H1 (cell line): ENCODE results near the gene KIF11. TPM values are rescaled to one million over a fixed set of nuclear protein-coding genes. Genes with fewer than 3 reads are reported as not detected.
"Not testable (repeated sequence)": the region's sequence is repeated elsewhere in the genome, so short reads cannot be mapped to it uniquely, and the experiment has no call there.

Source experiments
- CTCF ChIA-PET: fragments of 300-600 bp; sonication (Branson Sonifier 250); formaldehyde crosslinking; loops from one replicate; lab custom pipeline; 2021; ENCODE audit not compliant: partially characterized antibody; lab: Charles Lee
- POLR2A ChIA-PET: fragments of 300-600 bp; sonication (Branson Sonifier 250); formaldehyde crosslinking; loops from one replicate; lab custom pipeline; 2021; ENCODE audit warnings: inconsistent platforms; ENCODE audit not compliant: partially characterized antibody; lab: Charles Lee
- DNase-seq, 2 experiments: peaks; one replicate each; pipeline versions ENCODE4 v3.0.0 to v3.0.0-alpha.2; 2010 to 2022; ENCODE audit warnings: low spot score in 2 of 2, low read depth in 1 of 2, mixed read lengths in 1 of 2
- FAIRE-seq: peaks from 2 replicates; lab custom pipeline; 2011; peaks lifted over from hg19 to GRCh38; lab: Jason Lieb, UNC
- H2AFZ ChIP-seq: 2 replicates; pipeline ENCODE4 v1.8.1; 2012; ENCODE audit warnings: low read length, inconsistent platforms
- H2AK5ac ChIP-seq: 2 replicates; pipeline ENCODE4 v1.6.1; 2013; ENCODE audit warnings: low read depth, low read length
- H2BK120ac ChIP-seq: replicated peaks from 2 replicates; pipeline ENCODE3; 2013; ENCODE audit warnings: low read depth, low read length, inconsistent platforms
- H2BK12ac ChIP-seq: 2 replicates; pipeline ENCODE4 v1.6.1; 2013; ENCODE audit warnings: low read depth, low read length
- H2BK15ac ChIP-seq: 2 replicates; pipeline ENCODE4 v1.6.1; 2013; ENCODE audit warnings: low read length
- H2BK20ac ChIP-seq: 2 replicates; pipeline ENCODE4 v1.6.1; 2013; ENCODE audit warnings: low read length
- H2BK5ac ChIP-seq: 2 replicates; pipeline ENCODE4 v1.6.1; 2013; ENCODE audit warnings: low read depth, low read length
- H3K14ac ChIP-seq: 2 replicates; pipeline ENCODE4 v1.6.1; 2013; ENCODE audit warnings: inconsistent platforms; ENCODE audit not compliant: insufficient read length
- H3K18ac ChIP-seq: 2 replicates; pipeline ENCODE4 v1.6.1; 2013; ENCODE audit warnings: low read length; ENCODE audit errors: extremely low read depth
- H3K23ac ChIP-seq: 2 replicates; pipeline ENCODE4 v1.6.1; 2013; ENCODE audit warnings: inconsistent platforms; ENCODE audit not compliant: insufficient read length
- H3K23me2 ChIP-seq: 2 replicates; pipeline ENCODE4 v1.6.1; 2013; ENCODE audit warnings: low read depth, low read length
- H3K27ac ChIP-seq: 2 replicates; pipeline ENCODE4 v1.6.1; 2011; ENCODE audit warnings: low read depth, low read length, inconsistent platforms
- H3K27me3 ChIP-seq, 4 experiments: replicated peaks in 1 of 4; 1 replicate in 1 of 4; 2 replicates in 3 of 4; pipeline versions ENCODE4 v1.6.1 to v1.8.1; 2011 to 2013; ENCODE audit warnings: low read length in 3 of 4, mild to moderate bottlenecking in 3 of 4, inconsistent platforms in 2 of 4, mixed read lengths in 2 of 4, moderate library complexity in 1 of 4; ENCODE audit not compliant: control insufficient read depth in 3 of 4, insufficient read depth in 3 of 4; ENCODE audit errors: extremely low read depth in 1 of 4
- H3K36me3 ChIP-seq, 4 experiments: 2 replicates each; pipeline versions ENCODE4 v1.6.1 to v1.8.1; 2011 to 2013; ENCODE audit warnings: mild to moderate bottlenecking in 4 of 4, low read length in 3 of 4, moderate library complexity in 2 of 4, control low read depth in 1 of 4, inconsistent platforms in 1 of 4; ENCODE audit not compliant: insufficient read depth in 4 of 4, control insufficient read depth in 2 of 4
- H3K4ac ChIP-seq: replicated peaks from 2 replicates; pipeline ENCODE3; 2013; ENCODE audit warnings: low read length, low read depth, mixed read lengths, inconsistent platforms; ENCODE audit not compliant: insufficient read length
- H3K4me1 ChIP-seq, 4 experiments: replicated peaks in 1 of 4; 1 replicate in 1 of 4; 2 replicates in 3 of 4; pipeline versions ENCODE4 v1.6.1 to v1.8.1; 2011 to 2013; ENCODE audit warnings: low read length in 3 of 4, inconsistent platforms in 2 of 4, mixed read lengths in 1 of 4; ENCODE audit not compliant: insufficient read depth in 4 of 4, control insufficient read depth in 3 of 4
- H3K4me2 ChIP-seq, 2 experiments: 2 replicates each; pipeline versions ENCODE4 v1.6.1 to v1.8.1; 2011 to 2013; ENCODE audit warnings: low read depth in 2 of 2, low read length in 2 of 2, control low read depth in 1 of 2, inconsistent platforms in 1 of 2, mild to moderate bottlenecking in 1 of 2; ENCODE audit not compliant: insufficient read depth in 1 of 2
- H3K4me3 ChIP-seq, 4 experiments: fragments of 200-600, 300-600 bp in 1 of 4; sonication (generic), shearing (Covaris generic), sonication (Bioruptor Twin) in 1 of 4; 2 replicates each; pipeline versions ENCODE4 v1.5.1 to v1.8.1; 2011 to 2016; ENCODE audit warnings: low read length in 4 of 4, low read depth in 3 of 4, control low read depth in 2 of 4, inconsistent platforms in 2 of 4, mild to moderate bottlenecking in 2 of 4, mixed read lengths in 1 of 4, moderate library complexity in 1 of 4; ENCODE audit not compliant: insufficient read depth in 2 of 4; ENCODE audit errors: extremely low read depth in 1 of 4
- H3K56ac ChIP-seq: replicated peaks from 2 replicates; pipeline ENCODE3; 2013; ENCODE audit warnings: low read depth, mild to moderate bottlenecking, mixed read lengths, low read length, inconsistent platforms; ENCODE audit not compliant: insufficient read length
- H3K79me1 ChIP-seq: 2 replicates; pipeline ENCODE4 v1.6.1; 2013; ENCODE audit warnings: low read depth, low read length, control low read depth
- H3K79me2 ChIP-seq, 2 experiments: 2 replicates each; pipeline versions ENCODE4 v1.6.1 to v1.8.1; 2012 to 2013; ENCODE audit warnings: low read length in 2 of 2, mild to moderate bottlenecking in 2 of 2, inconsistent platforms in 1 of 2; ENCODE audit not compliant: insufficient read depth in 2 of 2, control insufficient read depth in 1 of 2
- H3K9ac ChIP-seq, 4 experiments: replicated peaks in 1 of 4; 1 replicate in 1 of 4; 2 replicates in 3 of 4; pipeline versions ENCODE4 v1.6.1 to v1.8.1; 2011 to 2013; ENCODE audit warnings: low read depth in 3 of 4, low read length in 3 of 4, control low read depth in 2 of 4, mild to moderate bottlenecking in 2 of 4, moderate library complexity in 2 of 4, inconsistent platforms in 1 of 4; ENCODE audit errors: extremely low read depth in 1 of 4
- H3K9me3 ChIP-seq, 2 experiments: 2 replicates each; pipeline versions ENCODE4 v1.6.1 to v1.8.1; 2012 to 2013; ENCODE audit warnings: mild to moderate bottlenecking in 2 of 2, moderate library complexity in 2 of 2, control low read depth in 1 of 2, inconsistent platforms in 1 of 2, low read depth in 1 of 2, low read length in 1 of 2, mixed read lengths in 1 of 2; ENCODE audit not compliant: insufficient read depth in 2 of 2
- H4K20me1 ChIP-seq, 2 experiments: replicated peaks in 1 of 2; 2 replicates each; pipeline versions ENCODE3 to v1.8.1; 2011 to 2013; ENCODE audit warnings: inconsistent platforms in 2 of 2, low read length in 2 of 2, mild to moderate bottlenecking in 1 of 2; ENCODE audit not compliant: insufficient read depth in 2 of 2, control insufficient read depth in 1 of 2
- H4K5ac ChIP-seq: 2 replicates; pipeline ENCODE4 v1.6.1; 2013; ENCODE audit warnings: low read length, low read depth, mixed read lengths, inconsistent platforms; ENCODE audit not compliant: insufficient read length
- H4K8ac ChIP-seq: 2 replicates; pipeline ENCODE4 v1.8.0; 2013; ENCODE audit warnings: mild to moderate bottlenecking, moderate library complexity, low read length, inconsistent platforms; ENCODE audit not compliant: insufficient read depth; ENCODE audit errors: extremely low read depth
- H4K91ac ChIP-seq: replicated peaks from 2 replicates; pipeline ENCODE3; 2013; ENCODE audit warnings: low read length, mixed read lengths, inconsistent platforms; ENCODE audit not compliant: insufficient read length
- POLR2A ChIP-seq, 2 experiments: IDR thresholded peaks; 1 replicate in 1 of 2; 2 replicates in 1 of 2; pipeline ENCODE4 v1.6.1; 2011; ENCODE audit warnings: low read depth in 2 of 2, low read length in 2 of 2, mild to moderate bottlenecking in 2 of 2; ENCODE audit errors: control extremely low read depth in 1 of 2
- SAP30 ChIP-seq: fragments of 300-600 bp; sonication (generic); IDR thresholded peaks from 2 replicates; pipeline ENCODE4 v1.7.1; 2012; ENCODE audit warnings: low read length, moderate library complexity, mild to moderate bottlenecking, inconsistent platforms; ENCODE audit not compliant: insufficient read depth, insufficient replicate concordance
- TBP ChIP-seq: IDR thresholded peaks from 2 replicates; pipeline ENCODE4 v1.6.1; 2011; ENCODE audit warnings: low read depth, low read length, improper control_type of control experiment
- WGBS, 2 experiments: shearing (Covaris generic) in 1 of 2; methylation state at CpG; one replicate each; pipeline versions ENCODE4 v1.1.6 to v1.1.7; 2013 to 2015; ENCODE audit warnings: low lambda C conversion rate in 2 of 2, mixed read lengths in 2 of 2, inconsistent platforms in 1 of 2, low coverage in 1 of 2, missing lambda C conversion rate in 1 of 2; ENCODE audit not compliant: insufficient replicate concordance in 2 of 2, insufficient coverage in 1 of 2, insufficient read length in 1 of 2; ENCODE audit errors: extremely low coverage in 1 of 2, missing lambda C conversion rate in 1 of 2; 5-methylcytosine and 5-hydroxymethylcytosine counted together
- polyA plus RNA-seq, 7 experiments: library from polyadenylated mRNA; depleted of rRNA in 3 of 7; stranded (reverse) in 5 of 7; unstranded in 2 of 7; fragments of >200 nt in 5 of 7; fragments of 200-250 nt in 2 of 7; gene quantifications; 1 replicate in 5 of 7; 2 replicates in 1 of 7; 4 replicates in 1 of 7; pipeline versions ENCODE4 v1.2.1 to v1.2.3, GENCODE V29; 2011 to 2013; ENCODE audit warnings: missing spikeins in 2 of 7, mixed read lengths in 2 of 7
- total RNA-seq: library from RNA; stranded (reverse); fragmentation: NEBNext Ultra II Directional; extraction: Animal tissue kit (Norgen Biotek cat#: 25700); gene quantifications from 2 replicates; pipeline ENCODE4 v1.2.1, GENCODE V29; 2021

KIF11 gene
- total and polyA plus RNA-seq, 2 of the 8 experiments (the other 6 are each of a cell fraction or from before 2014, with no cell fraction given): 11.1 to 59.2 TPM

DNA sequence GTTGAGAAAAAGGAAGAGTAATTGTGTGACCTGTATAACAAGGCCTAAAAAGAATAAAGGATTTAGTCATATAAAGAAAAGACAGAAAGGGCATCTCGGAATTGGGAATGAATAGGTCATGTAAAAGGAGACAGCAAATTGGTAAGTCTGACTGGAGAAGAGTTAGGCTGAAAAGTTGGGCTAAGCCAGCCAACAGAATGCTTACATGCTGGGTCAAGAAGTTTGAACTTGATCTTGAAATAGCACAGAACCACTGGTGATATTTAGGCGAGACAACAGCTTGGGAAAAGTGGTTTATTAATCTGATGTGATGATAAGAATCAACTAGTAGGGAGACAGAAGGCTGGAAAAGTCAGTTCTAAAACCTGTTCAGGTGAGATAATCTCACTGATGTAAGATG lies 23.9 kb upstream of the KIF11 start (continued):
- TF ChIP-seq SAP30: no peak
- no peak for TF ChIP-seq POLR2A (IDR thresholded peaks at IDR 0.05; ENCODE audit: control extremely low read depth in 1 of 2, low read depth in 2 of 2, low read length in 2 of 2)
- TF ChIP-seq TBP: no peak

GRCh38 chr10:92569663-92570062 lies 23.3 kb upstream of the KIF11 start:
- H3K9ac ChIP-seq, H2BK12ac ChIP-seq, H3K4ac ChIP-seq, H2BK20ac ChIP-seq, H3K23ac ChIP-seq, H3K18ac ChIP-seq, H3K27ac ChIP-seq, H3K4me2 ChIP-seq, H2BK15ac ChIP-seq, H3K4me1 ChIP-seq, H4K91ac ChIP-seq, H3K9me3 ChIP-seq, H4K8ac ChIP-seq, H3K56ac ChIP-seq, H2AK5ac ChIP-seq, H3K4me3 ChIP-seq, H2BK120ac ChIP-seq, FAIRE-seq, H2BK5ac ChIP-seq, H3K23me2 ChIP-seq, DNase-seq, H3K36me3 ChIP-seq, H3K27me3 ChIP-seq, H4K20me1 ChIP-seq, H4K5ac ChIP-seq, H3K14ac ChIP-seq, POLR2A ChIA-PET, H2AFZ ChIP-seq: not testable (repeated sequence)
- Histone ChIP-seq H3K79me1 (peaks cover 12% of the 10 kb centered on the region), H3K79me2 (peaks cover 0 to 65% of the 10 kb centered on the region in 2 experiments; a peak in 2 of 4 replicates)
- WGBS, 2 experiments: 84% methylated on average over 5 of the region's 5 CpGs; no CpG with 5 or more reads in 1 of the 2 experiments
- CTCF ChIA-PET: interaction anchor here (0.8 to 1.3 kb wide), 2 partner anchors 39 to 52 kb away, joined by 3 to 4 read pairs; no protein-coding TSS in a partner anchor
